ENCODE results near the gene DCX.

Gene DCX

DNA sequence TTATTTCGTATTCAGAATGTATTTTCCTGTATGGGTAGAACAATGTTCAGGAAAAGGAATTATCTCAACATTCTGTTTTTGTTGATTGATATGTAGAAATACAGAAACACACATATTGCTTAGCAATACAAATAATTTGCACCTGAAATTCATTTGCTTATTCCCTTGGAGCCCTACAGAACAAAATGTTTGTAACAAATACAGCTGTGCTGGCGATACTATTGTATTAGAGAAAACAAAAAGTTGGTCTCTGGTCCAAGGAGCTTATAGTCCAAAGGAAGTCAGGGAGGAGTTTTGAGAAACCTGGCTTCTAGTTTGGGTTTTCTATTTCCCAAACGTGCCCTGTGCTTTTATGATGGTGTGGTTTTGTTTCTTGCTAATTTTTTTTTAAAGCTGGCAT, 104.0 kb downstream of the DCX start:
- no peak for DNase-seq (ENCODE audit: low read depth)

DNA sequence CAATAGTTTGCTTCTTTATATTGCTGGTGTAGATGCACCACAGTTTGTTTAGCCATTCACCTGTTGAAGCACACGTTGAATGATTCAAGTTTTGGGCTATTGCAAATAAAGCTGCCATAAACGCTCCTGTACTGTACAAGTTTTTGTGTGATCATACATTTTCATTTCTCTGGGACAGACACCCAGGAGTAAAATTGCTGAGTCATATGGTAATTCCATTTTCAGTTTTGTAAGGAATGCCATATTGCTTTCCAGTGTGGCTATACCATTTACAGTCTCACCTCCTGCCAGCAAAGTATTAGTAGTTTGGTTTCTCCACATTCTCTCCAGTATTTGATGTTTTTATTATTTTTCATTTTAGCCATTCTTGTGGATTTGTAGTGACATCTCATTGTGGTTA, 109.7 kb downstream of the DCX start:
- DNase-seq (ENCODE audit: low read depth), result no peak

DNA sequence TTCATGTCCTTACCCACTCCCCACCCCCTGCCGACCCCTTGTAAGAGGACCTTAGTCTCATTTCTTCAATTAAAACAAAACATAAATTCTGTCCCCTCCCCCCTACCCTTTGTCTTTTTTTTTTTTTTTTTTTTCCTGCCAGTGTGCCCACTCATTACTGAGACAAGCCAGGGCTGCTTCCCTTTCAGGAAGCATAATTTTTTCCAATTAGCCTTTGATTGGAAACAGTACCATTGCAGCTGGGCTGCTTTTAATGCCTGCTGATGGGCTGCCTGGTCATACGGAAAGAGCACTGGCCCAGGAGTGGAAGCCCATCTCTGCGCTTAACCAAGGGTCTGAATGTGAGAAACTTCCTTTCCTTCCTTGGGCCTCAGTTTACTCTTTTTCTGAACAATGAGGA, 123.2 kb downstream of the DCX start:
- no peak for DNase-seq (ENCODE audit: low read depth)

- DNase-seq (ENCODE audit: low read depth), result no peak
These were observed 127.2 kb downstream of the DCX start for GRCh38 chrX:111284631-111285293.

DNA sequence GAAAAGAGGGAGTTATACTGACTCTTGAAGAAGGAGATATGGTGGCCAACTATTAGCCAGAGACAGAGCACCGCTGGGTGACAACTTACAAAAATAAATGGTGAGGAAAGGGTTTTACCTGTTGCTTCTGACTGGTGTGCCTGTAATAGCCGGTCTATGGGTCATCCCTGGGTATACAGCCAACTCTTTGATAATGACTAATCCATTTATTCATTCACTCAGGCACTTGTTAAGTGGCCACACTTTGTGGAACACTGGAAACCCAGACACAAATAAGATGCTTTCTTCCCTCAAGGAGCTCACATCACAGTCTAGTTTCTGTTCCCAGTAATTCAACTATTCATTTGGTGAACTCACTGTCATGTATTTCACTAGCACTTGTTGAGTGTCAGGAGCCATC, 128.5 kb downstream of the DCX start:
- no peak for DNase-seq (ENCODE audit: low read depth)

- DNase-seq (ENCODE audit: low read depth), result no peak
These were observed 129.0 kb downstream of the DCX start for GRCh38 chrX:111282991-111283390.

- DNase-seq (ENCODE audit: low read depth), result no peak
These were observed 129.9 kb downstream of the DCX start for GRCh38 chrX:111282139-111282538.

DNA sequence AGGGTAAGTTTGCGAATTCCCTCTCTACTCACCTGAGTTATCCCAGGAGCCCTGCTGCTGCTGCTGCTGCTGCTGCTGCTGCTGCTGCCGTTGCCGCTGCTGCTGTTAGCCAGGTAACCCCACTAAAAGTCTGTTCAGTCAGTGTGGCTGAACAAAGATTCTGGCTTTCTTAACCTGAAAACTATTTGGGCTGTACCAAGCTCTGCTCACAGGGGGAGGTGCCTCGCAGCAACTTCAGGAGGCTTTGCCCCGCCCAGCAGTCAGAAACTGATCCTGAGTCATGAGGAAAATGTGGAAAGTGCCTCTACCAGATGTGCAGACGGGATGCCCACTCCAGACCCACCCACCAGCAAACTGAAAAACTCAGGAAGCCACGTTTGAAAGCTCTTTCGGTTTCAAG, 141.7 kb downstream of the DCX start, which contains the start of gene CAPN6:
Gene CAPN6, minus strand, starts transcription at position 145 of the 400 bp plus-strand sequence. CDS start 6,547 bp downstream, outside the sequence.
- DNase-seq (ENCODE audit: low read depth), result no peak

GRCh38 chrX:111268506-111268905, 143.5 kb downstream of the DCX start:
- DNase-seq (ENCODE audit: low read depth), result no peak

GRCh38 chrX:111265486-111265885, 146.5 kb downstream of the DCX start:
- DNase-seq (ENCODE audit: low read depth), result no peak

DNA sequence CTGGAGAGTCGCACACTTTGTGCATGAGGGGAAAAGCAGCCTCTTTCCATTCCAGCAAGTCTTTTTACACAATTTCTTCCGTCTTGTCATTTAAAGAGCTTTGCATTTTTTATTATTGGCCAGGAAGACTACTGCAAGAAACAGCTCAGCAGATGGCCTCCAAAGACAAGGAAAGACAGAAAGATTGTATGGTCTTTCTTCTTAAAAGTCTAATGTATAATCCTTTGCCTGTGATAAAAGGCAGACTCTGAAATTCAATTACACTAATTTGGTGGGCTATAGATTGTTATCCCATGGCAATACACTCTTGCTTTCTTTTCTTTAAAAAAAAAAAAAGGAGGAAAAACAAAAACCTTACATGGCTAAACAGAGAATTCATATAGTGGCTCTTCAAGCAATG, 147.6 kb downstream of the DCX start:
- no peak for DNase-seq (ENCODE audit: low read depth)

DNA sequence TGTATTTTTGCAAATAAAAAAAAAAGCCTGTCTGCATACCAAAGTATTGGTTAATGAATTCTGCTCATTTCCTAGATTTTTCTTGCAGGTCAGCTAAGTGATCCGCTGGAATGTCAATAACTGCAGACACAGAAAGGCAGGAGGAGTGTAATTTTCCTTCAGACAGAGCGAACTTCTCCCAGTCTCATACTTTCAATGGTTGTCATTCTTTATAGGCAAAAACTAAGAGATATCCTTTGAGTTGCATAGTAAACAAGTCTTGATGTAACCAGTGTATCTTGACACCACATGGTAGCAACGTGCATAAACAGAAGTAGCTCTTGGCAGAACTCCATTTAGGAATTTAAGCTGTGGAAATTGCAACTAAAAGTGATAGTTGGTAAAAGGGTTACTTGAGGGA, 149.9 kb downstream of the DCX start:
- no peak for DNase-seq (ENCODE audit: low read depth)

- DNase-seq (ENCODE audit: low read depth), result no peak
These were observed 151.5 kb downstream of the DCX start for GRCh38 chrX:111260451-111260850.

- DNase-seq (ENCODE audit: low read depth), result no peak
These were observed 152.4 kb downstream of the DCX start for GRCh38 chrX:111259559-111259958.

DNA sequence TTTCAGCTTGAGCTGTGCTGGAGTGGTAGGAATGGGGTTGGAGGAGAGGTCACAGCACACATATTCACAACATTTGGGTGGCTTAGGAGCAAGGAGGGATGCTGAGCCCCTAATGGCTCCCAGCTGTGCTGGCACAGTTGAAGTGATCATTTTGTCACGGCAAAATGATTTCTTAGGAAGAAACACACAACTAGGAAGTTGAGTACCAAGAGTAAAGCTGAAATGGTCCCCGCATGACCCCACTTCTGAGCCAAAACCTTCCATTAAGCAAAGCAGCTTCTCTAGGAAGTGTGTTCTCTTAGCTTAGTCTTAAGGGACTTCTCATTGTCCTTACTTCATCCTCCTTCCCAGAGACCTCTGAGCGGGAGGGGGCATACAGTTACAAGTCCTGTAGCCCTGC, 154.3 kb downstream of the DCX start:
- no peak for DNase-seq (ENCODE audit: low read depth)

GRCh38 chrX:111254896-111255693, 156.9 kb downstream of the DCX start:
- no peak for DNase-seq (ENCODE audit: low read depth)

DNA sequence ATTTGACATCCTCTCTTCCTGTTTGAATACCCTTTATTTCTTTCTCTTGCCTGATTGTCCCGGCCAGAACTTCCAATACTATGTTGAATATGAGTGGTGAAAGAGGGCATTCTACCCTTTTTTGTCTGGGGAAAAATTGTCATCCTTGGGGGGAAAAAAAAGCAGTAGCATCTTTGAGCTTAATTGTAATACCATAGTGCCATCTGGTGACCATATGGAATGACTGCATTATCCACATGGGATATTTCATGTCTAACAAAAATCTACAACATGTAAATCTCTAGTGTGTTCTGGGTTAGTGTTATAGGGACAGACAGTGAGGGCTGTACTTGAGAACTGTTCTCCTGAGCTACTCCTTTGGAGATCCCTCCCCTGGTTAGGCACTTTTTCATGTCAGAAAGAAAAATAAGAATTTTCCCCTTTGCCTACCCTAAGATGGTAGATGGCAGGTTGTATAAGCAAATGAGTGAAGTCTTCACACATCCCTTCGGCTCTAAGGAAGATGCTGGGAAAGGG, 167.7 kb downstream of the DCX start:
- DNase-seq (ENCODE audit: low read depth), result no peak

Measured in stimulated activated CD8-positive, alpha-beta memory T cell treated with anti-CD3 and anti-CD28 coated beads, Interleukin-4, amount 100 ng/mL, for 24 hours (primary cell).